Retinal pigment epithelial cell (primary cell): ENCODE data around the gene SFSWAP.
"Not testable (repeated sequence)": the region's sequence is repeated elsewhere in the genome, so short reads cannot be mapped to it uniquely, and the experiment has no call there.

Source experiments
- DNase-seq: peaks from one replicate; pipeline ENCODE4 v3.0.0-alpha.2; 2010; ENCODE audit warnings: low read depth
- H3K4me3 ChIP-seq: 2 replicates; pipeline ENCODE4 v1.5.1; 2011; ENCODE audit warnings: mild to moderate bottlenecking, low read length, control low read depth, moderate library complexity
- CTCF ChIP-seq: conservative IDR thresholded peaks from 2 replicates; pipeline ENCODE4 v1.5.1; 2011; ENCODE audit warnings: low read depth, low read length, control low read depth, inconsistent platforms

The SFSWAP gene

GRCh38 chr12:131770120-131770519, 59.2 kb downstream of the SFSWAP start:
- no peak for TF ChIP-seq CTCF
- no peak for DNase-seq
- no peak overlapping the region for H3K4me3 ChIP-seq

- no peak for TF ChIP-seq CTCF
- DNase-seq: no peak
- H3K4me3 ChIP-seq: no peak overlapping the region
Measured at GRCh38 chr12:131771965-131772364, 61.1 kb downstream of the SFSWAP start.

- DNase-seq: no peak
- TF ChIP-seq CTCF: no peak
- H3K4me3 ChIP-seq: no peak overlapping the region
Measured at GRCh38 chr12:131773582-131774221, 62.8 kb downstream of the SFSWAP start.

- no peak for TF ChIP-seq CTCF
- no peak overlapping the region for H3K4me3 ChIP-seq
- no peak for DNase-seq
Measured at GRCh38 chr12:131774576-131775391, 63.9 kb downstream of the SFSWAP start.

- no peak for TF ChIP-seq CTCF
- H3K4me3 ChIP-seq: no peak overlapping the region
- DNase-seq: no peak
Measured at GRCh38 chr12:131775392-131776236, 64.7 kb downstream of the SFSWAP start.

GRCh38 chr12:131776237-131776889, 65.5 kb downstream of the SFSWAP start:
- no peak for TF ChIP-seq CTCF
- DNase-seq: no peak
- H3K4me3 ChIP-seq: no peak overlapping the region

GRCh38 chr12:131777269-131777668, 66.4 kb downstream of the SFSWAP start:
- not testable (repeated sequence) for DNase-seq, H3K4me3 ChIP-seq
